Osteocyte (in vitro differentiated cells): ENCODE measurements around the gene KCNQ4. TPM values are rescaled to one million over a fixed set of nuclear protein-coding genes. Genes with fewer than 3 reads are reported as not detected.

Source experiments
- DNase-seq: peaks from one replicate; pipeline ENCODE4 v3.0.0; 2021; ENCODE audit warnings: mixed read lengths; ENCODE audit not compliant: unreplicated experiment; ENCODE audit errors: extremely low spot score
- H3K27ac Mint-ChIP-seq: one replicate; pipeline ENCODE4 v1.8.0; 2021; ENCODE audit warnings: mild to moderate bottlenecking, mixed read lengths; ENCODE audit not compliant: unreplicated experiment
- H3K27me3 Mint-ChIP-seq: one replicate; pipeline ENCODE4 v1.8.0; 2021; ENCODE audit warnings: mixed read lengths; ENCODE audit not compliant: unreplicated experiment
- H3K36me3 Mint-ChIP-seq: one replicate; pipeline ENCODE4 v1.8.0; 2021; ENCODE audit warnings: mixed read lengths; ENCODE audit not compliant: unreplicated experiment
- H3K4me1 Mint-ChIP-seq: one replicate; pipeline ENCODE4 v1.8.0; 2021; ENCODE audit warnings: mixed read lengths; ENCODE audit not compliant: unreplicated experiment
- H3K4me3 Mint-ChIP-seq: one replicate; pipeline ENCODE4 v1.8.0; 2021; ENCODE audit warnings: mild to moderate bottlenecking, moderate library complexity, mixed read lengths; ENCODE audit not compliant: unreplicated experiment
- H3K9me3 Mint-ChIP-seq: one replicate; pipeline ENCODE4 v1.8.0; 2021; ENCODE audit warnings: mixed read lengths; ENCODE audit not compliant: unreplicated experiment
- total RNA-seq: library from RNA; stranded (reverse); gene quantifications from 2 replicates; pipeline ENCODE4 v1.2.1, GENCODE V29; 2021
- TF ChIP-seq, protein P1 (sequence below): fragments of 200-600 bp; sonication (generic); IDR thresholded peaks from 2 replicates; pipeline ENCODE4 v1.5.0; 2021; ENCODE audit warnings: antibody characterized with exemption, mild to moderate bottlenecking, moderate library complexity

KCNQ4 gene
- total RNA-seq, 1 donor from 2014 or later: 0.51 TPM

DNA sequence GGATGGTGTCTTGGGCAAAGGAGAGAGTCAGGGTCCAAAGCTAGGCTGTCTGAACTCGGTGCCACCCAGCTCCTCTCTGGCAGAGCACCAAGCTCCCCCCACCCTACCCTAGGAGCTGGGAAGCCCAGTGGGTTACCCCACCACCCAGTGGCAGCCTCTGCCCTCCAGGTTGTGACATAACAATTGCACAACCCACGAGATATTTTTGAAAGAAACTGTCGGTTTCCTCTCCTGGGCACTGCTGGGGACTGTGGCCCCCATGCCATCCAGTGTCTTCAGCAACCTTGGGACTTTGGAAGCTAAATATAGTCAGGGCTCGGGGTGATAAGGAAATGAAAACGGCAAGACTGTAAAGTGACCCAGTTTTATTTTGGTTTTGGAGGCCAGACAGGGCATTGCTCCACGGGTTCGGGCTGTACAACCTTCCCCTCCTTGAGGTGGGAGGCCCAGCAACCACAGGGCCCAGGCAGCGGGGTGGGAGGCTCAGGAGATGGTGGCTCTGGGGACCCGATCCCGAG lies 77.2 kb downstream of the KCNQ4 start:
- no peaks in the 10 kb centered on the region for H3K36me3 Mint-ChIP-seq
- H3K4me1 Mint-ChIP-seq: peaks cover 33% of the 10 kb centered on the region
- H3K27ac Mint-ChIP-seq: peak overlapping the region; percentile 34
- H3K9me3 Mint-ChIP-seq: no peaks in the 10 kb centered on the region
- DNase-seq: no peak
- TF ChIP-seq, protein P1, sequence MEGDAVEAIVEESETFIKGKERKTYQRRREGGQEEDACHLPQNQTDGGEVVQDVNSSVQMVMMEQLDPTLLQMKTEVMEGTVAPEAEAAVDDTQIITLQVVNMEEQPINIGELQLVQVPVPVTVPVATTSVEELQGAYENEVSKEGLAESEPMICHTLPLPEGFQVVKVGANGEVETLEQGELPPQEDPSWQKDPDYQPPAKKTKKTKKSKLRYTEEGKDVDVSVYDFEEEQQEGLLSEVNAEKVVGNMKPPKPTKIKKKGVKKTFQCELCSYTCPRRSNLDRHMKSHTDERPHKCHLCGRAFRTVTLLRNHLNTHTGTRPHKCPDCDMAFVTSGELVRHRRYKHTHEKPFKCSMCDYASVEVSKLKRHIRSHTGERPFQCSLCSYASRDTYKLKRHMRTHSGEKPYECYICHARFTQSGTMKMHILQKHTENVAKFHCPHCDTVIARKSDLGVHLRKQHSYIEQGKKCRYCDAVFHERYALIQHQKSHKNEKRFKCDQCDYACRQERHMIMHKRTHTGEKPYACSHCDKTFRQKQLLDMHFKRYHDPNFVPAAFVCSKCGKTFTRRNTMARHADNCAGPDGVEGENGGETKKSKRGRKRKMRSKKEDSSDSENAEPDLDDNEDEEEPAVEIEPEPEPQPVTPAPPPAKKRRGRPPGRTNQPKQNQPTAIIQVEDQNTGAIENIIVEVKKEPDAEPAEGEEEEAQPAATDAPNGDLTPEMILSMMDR: no peak
- peak overlapping the region; percentile 76 for H3K4me3 Mint-ChIP-seq
- H3K27me3 Mint-ChIP-seq: no peaks in the 10 kb centered on the region

DNA sequence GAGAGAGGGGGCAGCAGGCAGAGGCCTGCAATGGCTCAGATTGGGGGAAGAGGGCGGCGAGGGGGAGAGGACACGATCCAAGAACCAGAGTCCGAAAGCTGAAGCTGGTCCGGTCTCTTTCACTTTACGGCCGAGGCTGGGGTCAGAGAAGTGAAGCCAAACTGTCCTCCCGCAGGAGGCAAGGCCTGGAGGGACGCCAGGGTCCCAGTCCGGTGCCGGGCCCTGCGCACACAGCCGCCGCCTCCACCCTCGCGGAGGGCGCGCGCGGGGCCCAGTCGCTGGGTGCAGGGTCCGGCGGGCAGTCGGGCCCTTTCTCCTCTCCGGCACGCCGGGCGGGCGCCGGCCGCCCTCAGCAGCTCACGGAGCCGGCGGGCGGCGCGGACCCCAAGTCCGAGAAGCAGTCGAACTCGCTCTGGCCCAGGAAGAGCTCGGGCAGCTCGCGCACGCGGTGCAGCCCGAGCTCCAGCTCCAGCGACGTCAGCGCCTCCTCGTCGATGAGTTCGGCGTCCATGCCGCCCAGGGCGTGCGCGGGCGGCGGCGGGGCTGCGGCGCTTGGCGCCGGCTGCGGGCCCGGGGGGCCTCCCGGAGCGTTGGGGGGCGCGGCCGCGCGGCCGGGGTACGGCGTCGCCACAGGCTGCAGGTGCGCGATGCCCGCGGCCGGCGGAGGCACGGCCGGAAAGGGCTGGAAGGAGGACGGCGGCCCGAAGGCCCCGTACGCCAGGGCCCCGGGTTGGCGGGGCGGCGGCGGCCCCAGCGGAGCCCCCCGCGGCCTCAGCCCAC lies 77.8 kb downstream of the KCNQ4 start:
- no peak for DNase-seq
- Mint-ChIP-seq H3K9me3 (no peaks in the 10 kb centered on the region), H3K36me3 (no peaks in the 10 kb centered on the region), H3K4me3 (peak overlapping the region; percentile 76), H3K4me1 (peaks cover 35% of the 10 kb centered on the region), H3K27me3 (no peaks in the 10 kb centered on the region), H3K27ac (peak overlapping the region; percentile 34)
- TF ChIP-seq, protein P1: no peak

DNA sequence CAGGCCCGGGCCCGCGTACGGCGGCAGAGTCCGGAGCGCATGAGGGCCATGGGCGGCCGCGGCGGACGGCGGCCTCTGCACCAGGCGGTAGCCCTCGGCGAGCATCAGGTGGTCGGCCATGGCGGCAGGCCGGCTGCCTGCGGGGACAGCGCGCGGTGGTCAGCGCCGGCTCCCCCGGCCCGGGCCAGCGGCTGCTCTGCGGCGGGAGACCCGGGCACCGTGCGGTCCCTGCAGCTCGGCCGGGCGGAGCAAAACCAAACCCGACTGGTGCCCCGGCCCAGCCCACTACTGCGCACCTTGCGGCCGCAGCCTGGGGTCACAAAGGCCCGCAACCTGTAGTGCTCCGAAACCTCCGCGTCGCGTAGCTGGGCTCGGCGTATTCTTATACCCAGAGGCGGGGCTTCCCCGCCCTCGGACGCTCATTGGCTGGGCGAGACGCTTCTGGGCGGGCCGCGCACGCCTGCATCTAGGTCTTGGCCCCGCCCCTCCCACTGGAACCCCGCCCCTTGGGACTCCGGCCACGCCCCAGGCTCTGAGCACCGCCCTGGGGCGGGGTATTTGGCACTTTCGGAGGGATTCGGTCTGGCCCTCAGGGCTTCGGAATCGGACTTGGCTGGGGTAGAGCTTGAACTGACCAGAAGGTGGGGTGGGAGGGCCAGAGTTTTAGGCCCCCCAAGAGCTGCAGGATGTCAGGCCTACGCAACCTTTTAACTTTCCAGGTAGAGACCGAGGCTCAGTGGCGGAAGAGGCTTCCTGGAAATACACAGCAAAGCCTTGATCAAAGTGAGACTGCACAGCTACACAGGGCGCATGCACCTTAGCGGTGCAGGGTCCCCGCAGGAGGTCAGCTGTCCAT lies 78.6 kb downstream of the KCNQ4 start, which contains the start of gene CITED4:
CITED4 (minus strand) TSS at position 356 of the 856 bp plus-strand sequence; CDS start at position 120, 236 bp downstream.
- Mint-ChIP-seq H3K4me3 (peak within 1 kb of the TSS; percentile 76), H3K36me3 (no peaks in the 10 kb centered on the region), H3K9me3 (no peaks in the 10 kb centered on the region), H3K27me3 (no peaks in the 10 kb centered on the region), H3K4me1 (peaks cover 35% of the 10 kb centered on the region), H3K27ac (peak within 1 kb of the TSS; percentile 34)
- TF ChIP-seq, protein P1: peak; percentile 46
- peak; percentile 97 for DNase-seq

DNA sequence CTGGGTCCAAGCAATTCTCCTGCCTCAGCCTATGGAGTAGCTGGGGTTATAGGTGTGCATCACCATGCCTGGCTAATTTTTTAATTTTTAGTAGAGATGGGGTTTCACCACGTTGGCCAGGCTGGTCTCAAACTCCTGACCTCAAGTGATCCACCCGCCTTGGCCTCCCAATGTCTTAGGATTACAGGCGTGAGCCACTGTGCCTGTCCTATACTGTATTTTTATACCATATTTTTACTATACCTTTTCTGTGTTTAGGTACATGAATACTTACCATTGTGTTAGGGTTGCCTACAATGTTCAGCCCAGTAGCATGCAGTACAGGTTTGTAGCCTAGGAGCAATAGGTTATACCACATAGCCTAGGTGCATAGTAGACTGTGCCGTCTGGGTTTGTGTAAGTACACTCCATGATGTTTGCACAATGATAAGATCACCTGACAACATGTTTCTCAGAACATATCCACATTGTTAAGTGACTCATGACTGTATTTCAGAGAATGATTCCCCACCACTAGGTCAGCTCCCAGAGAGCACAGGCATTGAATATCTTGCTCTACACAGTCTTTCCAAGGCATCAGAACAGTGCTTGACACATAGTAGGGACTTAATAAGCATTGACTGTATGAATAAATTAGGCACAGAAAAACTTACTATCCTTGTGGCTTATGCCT lies 84.6 kb downstream of the KCNQ4 start:
- Mint-ChIP-seq H3K36me3 (no peaks in the 10 kb centered on the region), H3K4me1 (peaks cover 11% of the 10 kb centered on the region), H3K27me3 (no peaks in the 10 kb centered on the region), H3K4me3 (no peak overlapping the region), H3K9me3 (no peaks in the 10 kb centered on the region), H3K27ac (no peak overlapping the region)
- TF ChIP-seq, protein P1: no peak
- no peak for DNase-seq
